Activated T-cell treated with anti-CD3 and anti-CD28 coated beads, Interleukin-2, amount 50 U/mL, for 48 hours (primary cell): ENCODE measurements around the gene ARHGEF7.

ENCODE experiments used
- DNase-seq, 2 experiments: peaks; one replicate each; pipeline ENCODE4 v3.0.0-alpha.2; 2020

ARHGEF7 gene

GRCh38 chr13:111140562-111141105 is 25.5 kb downstream of the ARHGEF7 start:
- DNase-seq = no peak

GRCh38 chr13:111142472-111142871 is 27.4 kb downstream of the ARHGEF7 start:
- DNase-seq = no peak

- no peak for DNase-seq
These were observed 28.9 kb downstream of the ARHGEF7 start for GRCh38 chr13:111143865-111144540.

GRCh38 chr13:111145071-111145470 is 30.0 kb downstream of the ARHGEF7 start:
- DNase-seq = no peak

- DNase-seq = no peak
These were observed 30.4 kb downstream of the ARHGEF7 start for GRCh38 chr13:111145506-111145905.

- no peak for DNase-seq
These were observed 37.7 kb downstream of the ARHGEF7 start for GRCh38 chr13:111152844-111153243.

- DNase-seq = peak; percentile 97
These were observed 38.3 kb downstream of the ARHGEF7 start for GRCh38 chr13:111153279-111153976.

GRCh38 chr13:111153977-111154332 is 38.8 kb downstream of the ARHGEF7 start:
- no peak for DNase-seq

- DNase-seq = no peak
These were observed 41.3 kb downstream of the ARHGEF7 start for GRCh38 chr13:111156421-111156820.

GRCh38 chr13:111158136-111158805 is 43.2 kb downstream of the ARHGEF7 start:
- no peak for DNase-seq

- DNase-seq = no peak
These were observed 44.5 kb downstream of the ARHGEF7 start for GRCh38 chr13:111159362-111160320.

GRCh38 chr13:111160648-111161047 is 45.5 kb downstream of the ARHGEF7 start:
- no peak for DNase-seq

GRCh38 chr13:111161601-111162600 is 46.8 kb downstream of the ARHGEF7 start:
- DNase-seq = no peak

GRCh38 chr13:111165241-111166010 is 50.3 kb downstream of the ARHGEF7 start:
- no peak for DNase-seq

GRCh38 chr13:111166882-111167675 is 52.0 kb downstream of the ARHGEF7 start:
- no peak for DNase-seq

GRCh38 chr13:111168107-111168506 is 53.0 kb downstream of the ARHGEF7 start:
- DNase-seq = no peak

- DNase-seq = no peak
These were observed 56.0 kb downstream of the ARHGEF7 start for GRCh38 chr13:111171112-111171511.

GRCh38 chr13:111171629-111172028 is 56.5 kb downstream of the ARHGEF7 start:
- no peak for DNase-seq

GRCh38 chr13:111174377-111175114 is 59.4 kb downstream of the ARHGEF7 start:
- DNase-seq = no peak
